DMS53 treated with DMSO at 0.1 percent for 48 hours (cell line): Measurements from ENCODE around the gene HTR1B.

Experiments
- DNase-seq: peaks from one replicate; lab custom pipeline; 2025; ENCODE audit not compliant: unreplicated experiment; lab: John Stamatoyannopoulos, UW

Gene HTR1B

DNA sequence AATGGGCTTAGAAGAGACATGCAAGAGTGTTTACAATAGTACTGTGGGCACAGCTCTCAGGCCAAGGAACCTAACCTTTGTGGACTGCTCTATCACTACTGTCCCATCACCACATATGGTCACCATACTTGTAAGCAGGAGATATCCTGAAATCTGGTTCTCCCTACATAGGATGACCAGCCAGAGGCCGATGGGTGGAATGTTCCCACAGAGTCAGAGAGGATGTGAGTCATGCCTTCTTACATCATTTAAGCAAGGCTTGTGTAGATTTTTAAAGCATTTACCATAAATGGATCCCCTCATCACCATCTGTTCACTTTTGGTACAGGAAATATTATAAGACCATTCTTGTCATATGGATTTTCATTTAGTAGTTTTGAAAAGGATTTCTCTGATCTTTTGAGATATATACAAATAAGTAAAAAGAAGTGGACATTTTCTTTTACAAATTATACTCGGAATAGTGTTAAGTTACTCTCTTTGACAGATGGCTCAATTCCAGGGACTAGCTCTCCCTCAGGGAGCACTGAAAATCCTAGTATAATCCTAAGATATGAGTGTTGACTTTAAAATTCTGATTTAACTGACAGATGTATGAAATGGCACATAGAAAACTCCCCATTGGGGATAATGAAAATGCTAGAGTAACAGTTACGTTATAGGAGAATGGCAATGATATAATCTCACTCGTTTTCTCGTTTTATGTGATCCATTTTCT lies 6.6 kb downstream of the HTR1B start:
- DNase-seq = peak; percentile 44

DNA sequence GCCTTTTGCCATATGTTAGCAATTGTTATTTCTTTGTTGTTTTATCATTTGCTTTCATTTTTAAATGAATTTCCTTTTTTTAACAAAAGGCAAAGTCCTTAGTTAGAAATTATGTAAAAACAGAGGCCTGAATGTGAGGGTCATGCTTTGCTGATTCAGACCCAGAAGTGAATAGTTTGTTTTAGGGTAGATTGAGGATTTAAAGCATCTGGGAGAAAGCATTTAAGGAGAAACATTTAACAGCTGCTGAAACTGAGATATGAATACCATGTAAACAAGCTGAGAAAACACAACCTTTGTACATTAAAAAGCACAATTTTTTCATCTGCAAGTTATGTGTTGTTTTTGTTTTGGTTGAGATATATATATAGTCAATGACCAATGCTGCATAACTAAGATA lies 8.0 kb downstream of the HTR1B start:
- no peak for DNase-seq

DNA sequence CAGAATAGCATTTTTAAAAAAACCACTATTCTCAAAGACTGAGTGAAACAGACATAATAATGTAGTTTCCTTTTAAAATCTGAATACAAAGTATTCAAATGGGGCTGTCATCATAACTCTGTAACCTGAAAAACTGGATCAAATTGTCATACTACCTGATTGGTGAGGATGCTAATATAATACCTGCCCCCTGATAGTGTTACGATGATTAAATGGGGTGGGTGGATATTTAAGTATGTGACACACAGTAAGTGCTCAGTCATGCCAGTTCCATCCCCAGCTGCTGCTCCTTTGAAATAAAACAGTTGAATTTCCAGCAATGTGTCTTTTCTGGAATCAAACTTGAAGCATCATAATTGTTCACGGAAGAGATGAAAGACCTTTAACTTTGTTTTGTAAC lies 8.9 kb downstream of the HTR1B start:
- DNase-seq = no peak

DNA sequence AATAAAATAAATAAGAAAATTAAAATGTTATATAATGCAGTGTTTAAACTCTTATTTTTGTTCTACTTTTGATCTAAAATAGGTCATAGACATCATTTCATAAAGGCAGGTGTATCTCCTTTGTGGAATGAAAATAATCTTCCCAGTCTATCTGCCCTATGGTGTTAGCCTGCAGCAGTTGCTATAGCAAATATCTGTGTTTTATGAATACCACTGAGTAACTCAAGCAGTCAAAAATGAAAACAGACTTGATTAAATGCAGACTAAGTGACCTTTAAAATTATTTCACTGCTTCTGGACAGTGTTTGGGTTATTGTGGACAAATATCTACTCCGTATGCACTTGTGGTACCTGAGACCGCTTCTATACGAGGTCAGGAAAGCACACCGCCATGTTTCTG lies 11.8 kb downstream of the HTR1B start:
- DNase-seq = no peak

GRCh38 chr6:77450924-77451323 lies 12.4 kb downstream of the HTR1B start:
- DNase-seq = no peak

GRCh38 chr6:77448546-77448945 lies 14.7 kb downstream of the HTR1B start:
- DNase-seq = no peak

GRCh38 chr6:77447254-77447653 lies 16.0 kb downstream of the HTR1B start:
- DNase-seq = no peak

- DNase-seq = no peak
Observed at GRCh38 chr6:77446249-77446648, 17.0 kb downstream of the HTR1B start.

DNA sequence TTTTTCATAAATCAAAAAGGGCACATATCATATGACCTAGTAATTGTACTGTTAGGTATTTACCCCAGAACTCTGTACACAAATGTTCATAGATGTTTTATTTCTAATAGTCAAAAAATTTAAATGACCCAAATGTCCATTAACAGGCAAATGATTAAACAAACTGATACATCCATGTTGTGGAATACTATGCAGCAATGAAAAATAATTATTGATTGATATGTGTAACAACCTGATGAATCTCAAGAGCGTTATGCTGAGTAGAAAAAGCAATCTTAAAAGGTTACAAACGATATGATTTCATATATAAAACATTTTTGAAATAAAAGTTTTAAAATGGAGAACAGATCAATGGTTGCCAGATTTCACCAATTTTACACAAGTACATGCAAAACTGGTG lies 18.1 kb downstream of the HTR1B start:
- DNase-seq = no peak

DNA sequence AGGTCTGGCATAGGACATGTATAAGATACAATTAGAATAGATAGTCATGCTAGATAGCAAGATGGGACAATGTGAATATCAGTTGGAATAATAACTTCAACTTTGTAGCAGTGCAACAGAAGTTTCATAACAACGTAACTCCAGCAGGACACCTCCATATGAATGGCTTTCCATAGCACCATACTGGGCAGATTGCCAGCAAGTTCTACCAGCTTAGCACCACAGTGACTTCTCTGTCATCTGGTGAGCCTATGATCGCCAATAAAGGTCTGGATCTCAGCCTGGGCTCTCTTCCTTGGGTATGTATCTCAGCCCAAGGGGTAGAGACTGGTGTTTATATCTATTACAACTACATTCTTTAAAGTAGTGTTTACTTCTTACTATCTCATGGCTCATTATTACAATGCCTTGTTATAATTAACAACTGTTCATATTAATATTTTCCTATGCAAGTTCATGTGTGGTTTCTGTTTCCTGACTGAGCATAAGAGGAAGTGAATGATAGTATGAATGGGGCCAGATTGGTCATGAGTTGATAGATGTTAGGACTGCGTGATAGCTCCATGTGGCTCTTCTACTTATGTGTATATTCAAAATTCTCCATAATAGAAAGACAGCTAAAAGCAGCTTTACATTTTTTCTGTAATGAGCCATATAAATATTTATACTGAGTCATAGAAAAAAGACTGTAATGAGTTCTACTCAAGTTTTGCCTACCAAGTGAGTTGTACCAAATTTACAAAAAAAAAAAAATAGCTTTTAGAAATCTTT lies 22.9 kb downstream of the HTR1B start:
- DNase-seq = no peak

GRCh38 chr6:77433888-77434287 lies 29.4 kb downstream of the HTR1B start:
- DNase-seq = no peak

DNA sequence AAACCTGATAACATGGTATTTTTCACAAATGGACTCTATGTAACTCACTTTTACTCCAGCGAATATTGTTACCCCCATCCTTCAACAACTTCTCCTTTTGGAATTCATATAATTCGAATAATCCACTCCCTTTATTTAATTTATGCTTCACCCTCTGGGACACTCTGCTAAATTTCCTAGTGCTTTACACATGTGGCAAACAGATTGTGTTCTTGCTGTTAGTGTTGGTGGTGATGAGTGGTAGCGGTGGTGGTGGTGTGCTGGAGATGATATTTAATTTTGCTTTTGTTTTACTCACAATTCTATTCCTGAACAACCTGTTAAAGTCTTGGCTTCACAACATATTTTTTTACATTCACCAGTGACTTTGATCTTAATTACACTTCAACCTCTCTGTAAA lies 32.8 kb downstream of the HTR1B start:
- DNase-seq = no peak

DNA sequence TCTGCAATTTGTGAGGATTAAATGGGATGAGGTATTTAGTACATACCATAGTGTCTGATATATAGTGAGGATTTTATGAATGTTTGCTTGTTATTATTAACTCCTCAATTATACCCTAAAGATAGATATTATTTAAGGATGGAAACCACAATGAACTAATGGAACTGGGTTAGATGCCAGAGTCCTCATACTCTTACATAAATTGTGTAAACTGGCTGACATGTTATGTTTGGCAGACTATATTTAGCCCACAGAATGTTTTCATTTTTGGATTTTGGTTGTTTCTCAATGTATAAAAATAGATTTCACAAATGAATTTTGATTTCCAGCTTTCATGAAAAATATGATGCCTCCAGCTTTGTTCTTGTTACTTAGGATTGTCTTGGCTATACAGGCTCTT lies 37.6 kb downstream of the HTR1B start:
- no peak for DNase-seq

DNA sequence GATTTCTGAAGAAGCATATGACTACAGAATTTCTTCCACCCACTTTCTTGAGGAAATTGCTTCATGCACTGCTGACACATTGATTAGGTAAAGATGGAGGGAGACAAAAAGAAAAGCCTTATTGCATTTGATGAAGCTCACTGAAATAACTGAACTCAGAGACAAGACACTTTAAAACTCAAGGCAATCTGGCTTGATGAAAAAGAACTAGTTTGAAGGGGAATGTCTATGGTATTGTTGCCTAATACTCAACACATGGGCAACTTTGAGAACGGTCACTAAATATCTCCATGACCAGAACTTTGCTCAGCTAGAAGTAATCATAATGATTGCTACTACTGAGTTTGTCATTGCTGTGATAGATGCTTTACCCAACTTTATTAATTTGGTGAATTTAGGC lies 38.1 kb downstream of the HTR1B start:
- DNase-seq = no peak

DNA sequence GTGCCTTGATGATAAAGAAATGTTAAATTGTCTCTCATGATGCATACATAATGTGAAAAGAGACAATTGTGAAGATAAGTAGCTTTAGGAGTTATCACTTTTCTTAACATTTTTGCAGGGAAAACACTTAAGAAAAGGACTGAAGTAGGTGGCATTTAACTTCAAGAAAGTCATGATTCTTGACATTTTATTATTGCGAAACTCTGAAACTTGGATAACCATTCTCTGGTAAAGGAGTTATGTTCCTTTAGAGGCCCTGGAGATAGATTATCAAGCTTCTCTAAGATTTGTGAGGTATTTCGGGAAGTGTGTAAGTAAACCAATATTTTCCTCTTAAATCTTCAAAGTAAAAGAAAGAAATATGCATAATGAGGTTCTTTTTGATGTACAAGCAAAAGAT lies 38.5 kb downstream of the HTR1B start:
- no peak for DNase-seq

GRCh38 chr6:77416839-77417238 lies 46.5 kb downstream of the HTR1B start:
- no peak for DNase-seq

DNA sequence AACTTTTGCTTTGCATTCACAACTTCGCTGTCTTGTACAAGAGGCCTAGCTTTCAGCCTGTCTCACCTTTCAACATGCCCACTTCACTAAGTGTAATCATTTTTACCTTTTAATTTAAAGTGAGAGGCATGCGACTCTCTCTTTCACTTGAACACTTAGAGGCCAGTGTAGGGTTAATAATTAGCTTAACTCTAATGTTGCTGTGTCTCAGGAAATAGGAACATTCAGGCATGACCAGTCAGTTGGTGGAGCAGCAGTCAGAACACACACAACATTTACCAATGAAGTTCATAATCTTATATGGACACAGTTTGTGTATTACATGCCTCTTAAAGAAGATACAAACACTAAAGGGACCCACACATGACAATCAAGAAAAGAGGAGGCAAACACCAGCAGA lies 47.6 kb downstream of the HTR1B start:
- DNase-seq = no peak
